Right lobe of liver (tissue), 6 donors: ENCODE data around the gene FADS1. TPM values are rescaled to one million over a fixed set of nuclear protein-coding genes. Genes with fewer than 3 reads are reported as not detected.

Experiments
- ATAC-seq, 4 donors: fragments of 200-7000 bp; cut with Tn5 transposase; one replicate each; pipeline ENCODE4 v1.9.1; 2020; ENCODE audit warnings: mild to moderate bottlenecking in 4 of 4, moderate library complexity in 4 of 4
- DNase-seq, 3 donors: peaks; one replicate each; pipeline ENCODE4 v3.0.0-alpha.2; 2020
- H3K27ac ChIP-seq, 3 donors: fragments of 200-600 bp; one replicate each; pipeline ENCODE4 v1.8.0; 2022
- H3K27me3 ChIP-seq, 2 donors: fragments of 200-600 bp; one replicate each; pipeline ENCODE4 v1.8.0; 2022
- H3K36me3 ChIP-seq, 4 donors: fragments of 200-600 bp; sonication (generic) in 1 of 4; one replicate each; pipeline versions ENCODE4 v1.5.1 to v1.8.0; 2017 to 2022; ENCODE audit warnings: control low read depth in 1 of 4
- H3K4me1 ChIP-seq, 4 donors: fragments of 200-600 bp; sonication (generic) in 1 of 4; one replicate each; pipeline versions ENCODE4 v1.5.1 to v1.8.0; 2017 to 2022; ENCODE audit warnings: control low read depth in 1 of 4
- H3K4me3 ChIP-seq, 3 donors: fragments of 200-600 bp; one replicate each; pipeline ENCODE4 v1.8.0; 2022
- H3K9me3 ChIP-seq, 4 donors: fragments of 200-600 bp; sonication (generic) in 1 of 4; one replicate each; pipeline versions ENCODE4 v1.5.1 to v1.8.0; 2017 to 2022; ENCODE audit warnings: control low read depth in 1 of 4
- CTCF ChIP-seq, 4 donors: fragments of 200-600 bp in 3 of 4; fragments of 450-650 bp in 1 of 4; IDR thresholded peaks; one replicate each; pipeline versions ENCODE4 v1.5.1 to v1.8.0; 2016 to 2022; ENCODE audit warnings: antibody characterized with exemption in 4 of 4, mild to moderate bottlenecking in 2 of 4
- POLR2A ChIP-seq: fragments of 450-650 bp; IDR thresholded peaks from one replicate; pipeline ENCODE4 v1.6.1; 2017; ENCODE audit warnings: antibody characterized with exemption, mild to moderate bottlenecking
- WGBS: methylation state at CpG from one replicate; pipeline ENCODE4 v1.1.6; 2018; ENCODE audit warnings: low coverage, low lambda C conversion rate; ENCODE audit not compliant: insufficient coverage; ENCODE audit errors: missing lambda C conversion rate; 5-methylcytosine and 5-hydroxymethylcytosine counted together
- intact Hi-C, 2 donors: fragments of 100-400 bp; cut with DNase I; formaldehyde crosslinking; loops; one replicate each; pipeline versions ENCODE4 v1.11.2 to v1.14.1; 2022
- total RNA-seq, 6 experiments: library from RNA; depleted of rRNA in 2 of 6; stranded (reverse); fragments of >200 nt in 2 of 6; fragmentation: NEBNext Ultra II Directional in 3 of 6; extraction: Animal tissue kit (Norgen Biotek cat#: 25700) in 3 of 6; gene quantifications; one replicate each; pipeline versions ENCODE4 v1.1.0 to v1.2.4, GENCODE V29; 2016 to 2023
- donor health status: DM: no; HTN: yes; CAD: no.
- donor health status: DM: no; HTN: no; CAD: no.
- donor health status: DM: no; HTN: no; CAD: no.
- donor health status: DM: no; HTN: yes; CAD: no.
- donor health status: DM: no; HTN: yes; CAD: no.

FADS1 gene
- total RNA-seq, 6 experiments from 2014 or later, result 18.3 to 87.6 (median 34.8) TPM

- no peaks in the 10 kb centered on the region for H3K27me3 ChIP-seq
- ATAC-seq (no peak), DNase-seq (no peak)
- 36% methylated on average over 3 of the region's 4 CpGs for WGBS
- H3K4me1 ChIP-seq, result peaks cover 0 to 26% (median 0%) of the 10 kb centered on the region in 4 donors
- peak overlapping the region in 2 of 3 donors; percentile 51 to 52 for H3K4me3 ChIP-seq
- H3K9me3 ChIP-seq, result no peaks in the 10 kb centered on the region
- H3K36me3 ChIP-seq, result no peaks in the 10 kb centered on the region
- TF ChIP-seq POLR2A (no peak), CTCF (IDR thresholded peaks at IDR 0.05) (no peak)
- peak overlapping the region; percentile 92 to 98 (median 94) for H3K27ac ChIP-seq
- intact Hi-C loops, result no loop called here
These were observed 60.7 kb downstream of the FADS1 start for GRCh38 chr11:61756147-61756451.

- no peak for ATAC-seq
- no peak for DNase-seq
- Histone ChIP-seq H3K27ac (peak overlapping the region in 1 of 3 donors; percentile 98), H3K9me3 (no peaks in the 10 kb centered on the region), H3K36me3 (no peaks in the 10 kb centered on the region), H3K4me3 (no peak overlapping the region), H3K27me3 (no peaks in the 10 kb centered on the region), H3K4me1 (peaks cover 0 to 26% (median 0%) of the 10 kb centered on the region in 4 donors)
- intact Hi-C loops, result no loop called here
- WGBS, result 64% methylated on average over 3 of the region's 31 CpGs
- TF ChIP-seq CTCF (IDR thresholded peaks at IDR 0.05) (no peak), POLR2A (no peak)
These were observed 62.0 kb downstream of the FADS1 start for GRCh38 chr11:61754534-61755482.

GRCh38 chr11:61753672-61754071 lies 63.1 kb downstream of the FADS1 start:
- peak overlapping the region in 1 of 3 donors; percentile 61 for H3K4me3 ChIP-seq
- DNase-seq (no peak), ATAC-seq (no peak)
- no peaks in the 10 kb centered on the region for H3K9me3 ChIP-seq
- peaks cover 0 to 26% (median 0%) of the 10 kb centered on the region in 4 donors for H3K4me1 ChIP-seq
- H3K36me3 ChIP-seq, result no peaks in the 10 kb centered on the region
- intact Hi-C loops, result no loop called here
- 81% methylated on average over 3 of the region's 5 CpGs for WGBS
- H3K27me3 ChIP-seq, result no peaks in the 10 kb centered on the region
- H3K27ac ChIP-seq, result no peak overlapping the region
- TF ChIP-seq CTCF (IDR thresholded peaks at IDR 0.05), result no peak
- no peak for TF ChIP-seq POLR2A

GRCh38 chr11:61752925-61753521 lies 63.8 kb downstream of the FADS1 start:
- no peak for DNase-seq
- H3K27ac ChIP-seq, result peak overlapping the region in 2 of 3 donors; percentile 33
- intact Hi-C loops, result no loop called here

More at GRCh38 chr11:61752925-61753521, 63.8 kb downstream of the FADS1 start:
- Histone ChIP-seq H3K36me3 (no peaks in the 10 kb centered on the region), H3K4me1 (peaks cover 0 to 26% (median 0%) of the 10 kb centered on the region in 4 donors), H3K4me3 (peak overlapping the region; percentile 57 to 61 (median 61)), H3K9me3 (no peaks in the 10 kb centered on the region), H3K27me3 (no peaks in the 10 kb centered on the region)
- WGBS, result 16% methylated on average over 9 of the region's 17 CpGs
- TF ChIP-seq POLR2A (no peak), CTCF (IDR thresholded peaks at IDR 0.05) (no peak)
- ATAC-seq, result no peak
